ENCODE data around the gene SMTNL2. TPM values are rescaled to one million over a fixed set of nuclear protein-coding genes. Genes with fewer than 3 reads are reported as not detected.
"Not testable (repeated sequence)": the region's sequence is repeated elsewhere in the genome, so short reads cannot be mapped to it uniquely, and the experiment has no call there.

SMTNL2 gene
- total RNA-seq, 5 donors from 2014 or later (not counting 1 experiment from before 2014, with no cell fraction given): not detected

- Mint-ChIP-seq H3K27ac (no peak overlapping the region), H3K9me3 (no peaks in the 10 kb centered on the region), H3K36me3 (no peaks in the 10 kb centered on the region), H3K4me1 (no peaks in the 10 kb centered on the region), H3K27me3 (peaks cover 4 to 9% of the 10 kb centered on the region in 2 donors), H3K4me3 (no peak overlapping the region)
- Histone ChIP-seq H3K36me3 (ENCODE audit: control insufficient read depth in 2 of 2, extremely low read depth in 1 of 2, insufficient read depth in 1 of 2, low read length in 1 of 2) (no peaks in the 10 kb centered on the region), H3K27me3 (replicated peaks in 1 of 2; ENCODE audit: control insufficient read depth in 2 of 2, extremely low read depth in 1 of 2, insufficient read depth in 2 of 2, low read length in 1 of 2) (peaks cover 0 to 25% of the 10 kb centered on the region in 2 experiments), H3K9me3 (peaks cover 4% of the 10 kb centered on the region), H3K27ac (ENCODE audit: low read length) (no peak overlapping the region), H3K4me3 (ENCODE audit: control insufficient read depth in 1 of 2, extremely low read depth in 1 of 2, low read length in 1 of 2) (no peak overlapping the region), H3K4me1 (ENCODE audit: control insufficient read depth in 1 of 2, extremely low read depth in 1 of 2, insufficient read depth in 2 of 2, low read length in 2 of 2) (no peaks in the 10 kb centered on the region)
- ChIA-PET POLR2A (no interaction called here), CTCF (no interaction called here)
- no peak for DNase-seq
- ATAC-seq (replicated peaks in 1 of 4): no peak
- WGBS (ENCODE audit: insufficient coverage): 73% methylated on average over 9 of the region's 15 CpGs
Observed at GRCh38 chr17:4617590-4618351, 33.4 kb downstream of the SMTNL2 start.

DNA sequence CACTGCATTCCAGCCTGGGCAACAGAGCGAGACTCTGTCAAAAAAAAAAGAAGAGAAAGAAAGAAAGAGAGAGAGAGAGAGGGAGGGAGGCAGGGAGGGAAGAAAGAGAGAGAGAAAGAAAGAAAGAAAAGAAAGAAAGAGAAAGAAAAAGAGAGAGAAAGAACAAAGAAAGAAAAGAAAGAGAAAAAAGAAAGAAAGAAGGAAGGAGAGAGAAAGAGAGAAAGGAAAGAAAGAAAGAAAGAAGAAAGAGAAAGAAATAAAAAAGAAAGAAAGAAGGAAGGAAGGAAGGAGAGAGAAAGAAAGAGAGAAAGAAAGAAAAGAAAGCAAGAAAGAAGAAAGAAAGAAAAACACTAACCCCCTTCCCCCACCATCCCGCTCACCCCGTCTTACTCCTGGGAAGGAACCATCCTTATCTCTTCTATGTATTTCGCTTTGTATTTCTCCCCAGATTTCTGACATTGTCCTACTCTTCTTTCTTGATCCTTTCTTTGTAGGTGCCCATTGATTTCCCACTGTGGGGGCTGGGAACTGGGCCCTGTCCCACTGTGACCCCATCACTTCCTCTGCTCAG lies 36.3 kb downstream of the SMTNL2 start:
- no peak overlapping the region for H3K4me3 Mint-ChIP-seq
- CTCF ChIA-PET: no interaction called here
- H3K27me3 ChIP-seq (replicated peaks in 1 of 2; ENCODE audit: control insufficient read depth in 2 of 2, extremely low read depth in 1 of 2, insufficient read depth in 2 of 2, low read length in 1 of 2): peaks cover 0 to 27% of the 10 kb centered on the region in 2 experiments

DNA sequence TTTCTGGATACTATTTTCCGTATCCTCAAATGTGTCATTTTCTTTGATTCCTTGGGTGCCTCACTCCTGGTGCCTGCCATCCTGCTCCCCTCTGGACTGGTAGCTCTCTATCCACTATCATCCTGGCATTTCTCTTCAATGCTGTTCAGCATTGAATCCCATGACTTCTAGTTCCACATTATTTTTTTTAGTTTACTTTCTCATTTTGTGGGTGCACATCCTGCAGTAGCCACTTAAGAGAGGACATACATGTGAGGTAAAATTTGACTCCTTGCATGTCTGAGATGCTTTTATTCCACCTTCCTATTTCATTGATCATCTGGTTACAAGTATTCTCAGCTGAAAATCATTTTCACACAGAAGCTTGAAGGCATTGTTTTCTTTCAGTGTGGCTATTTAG lies 38.0 kb downstream of the SMTNL2 start:
- H3K27ac ChIP-seq (ENCODE audit: low read length): no peak overlapping the region
- 100% methylated on average over 1 of the region's 1 CpG for WGBS (ENCODE audit: insufficient coverage)
- POLR2A ChIA-PET: no interaction called here
- H3K27me3 ChIP-seq (replicated peaks in 1 of 2; ENCODE audit: control insufficient read depth in 2 of 2, extremely low read depth in 1 of 2, insufficient read depth in 2 of 2, low read length in 1 of 2): peaks cover 0 to 24% of the 10 kb centered on the region in 2 experiments
- peaks cover 0 to 2% (median 0%) of the 10 kb centered on the region in 3 donors for H3K4me1 Mint-ChIP-seq
- H3K36me3 ChIP-seq (ENCODE audit: control insufficient read depth in 2 of 2, extremely low read depth in 1 of 2, insufficient read depth in 1 of 2, low read length in 1 of 2): no peaks in the 10 kb centered on the region
- H3K9me3 Mint-ChIP-seq: no peaks in the 10 kb centered on the region
- ATAC-seq (replicated peaks in 1 of 4) (no peak), DNase-seq (no peak)
- no peak overlapping the region for H3K4me3 ChIP-seq (ENCODE audit: control insufficient read depth in 1 of 2, extremely low read depth in 1 of 2, low read length in 1 of 2)
- CTCF ChIA-PET: interaction anchor here in 1 of 2 donors (1.0 kb wide), 1 partner anchor 60 kb away, joined by 3 read pairs; no protein-coding TSS in a partner anchor
- peaks cover 10 to 21% of the 10 kb centered on the region in 2 donors for H3K27me3 Mint-ChIP-seq
- H3K4me1 ChIP-seq (ENCODE audit: control insufficient read depth in 1 of 2, extremely low read depth in 1 of 2, insufficient read depth in 2 of 2, low read length in 2 of 2): no peaks in the 10 kb centered on the region
- peaks cover 4% of the 10 kb centered on the region for H3K9me3 ChIP-seq
- H3K4me3 Mint-ChIP-seq: no peak overlapping the region
- H3K36me3 Mint-ChIP-seq: no peaks in the 10 kb centered on the region
- no peak overlapping the region for H3K27ac Mint-ChIP-seq

More for the DNA sequence above, 36.3 kb downstream of the SMTNL2 start:
- H3K27ac ChIP-seq (ENCODE audit: low read length): no peak overlapping the region
- 100% methylated on average over 1 of the region's 4 CpGs for WGBS (ENCODE audit: insufficient coverage)
- Mint-ChIP-seq H3K9me3 (no peaks in the 10 kb centered on the region), H3K27ac (no peak overlapping the region), H3K36me3 (no peaks in the 10 kb centered on the region), H3K4me1 (no peaks in the 10 kb centered on the region), H3K27me3 (peaks cover 4 to 14% of the 10 kb centered on the region in 2 donors)
- no peaks in the 10 kb centered on the region for H3K4me1 ChIP-seq (ENCODE audit: control insufficient read depth in 1 of 2, extremely low read depth in 1 of 2, insufficient read depth in 2 of 2, low read length in 2 of 2)
- no peak for DNase-seq
- ATAC-seq (replicated peaks in 1 of 4): no peak
- H3K4me3 ChIP-seq (ENCODE audit: control insufficient read depth in 1 of 2, extremely low read depth in 1 of 2, low read length in 1 of 2): no peak overlapping the region
- H3K36me3 ChIP-seq (ENCODE audit: control insufficient read depth in 2 of 2, extremely low read depth in 1 of 2, insufficient read depth in 1 of 2, low read length in 1 of 2): no peaks in the 10 kb centered on the region
- peaks cover 4% of the 10 kb centered on the region for H3K9me3 ChIP-seq
- POLR2A ChIA-PET: no interaction called here

DNA sequence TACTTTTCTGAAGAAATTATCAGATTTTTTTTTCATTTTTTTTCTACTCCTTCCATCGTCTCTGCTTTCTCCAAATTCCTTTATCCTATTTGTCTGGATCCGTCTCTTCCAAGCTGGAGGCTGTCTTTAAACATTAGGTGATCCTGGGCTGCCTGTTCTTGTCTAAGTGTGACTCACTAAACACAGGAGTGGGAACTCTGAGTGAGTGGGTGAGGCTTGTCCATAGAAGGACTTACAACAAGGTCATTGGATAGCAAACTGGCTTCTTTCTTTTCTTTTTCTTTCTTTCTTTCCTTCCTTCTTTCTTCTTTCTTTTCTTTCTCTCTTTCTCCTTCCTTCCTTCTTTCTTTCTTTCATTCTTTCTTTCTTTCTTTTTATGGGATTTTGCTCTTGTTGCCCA lies 38.9 kb downstream of the SMTNL2 start:
- CTCF ChIA-PET: interaction anchor here in 1 of 2 donors (0.6 to 0.7 kb wide), 2 partner anchors 50 to 62 kb away, joined by 3 to 4 read pairs; no protein-coding TSS in a partner anchor
- no CpG with 5 or more reads among the region's 2 CpGs for WGBS (ENCODE audit: insufficient coverage)
- ATAC-seq (replicated peaks in 1 of 4) (no peak), DNase-seq (no peak)
- H3K36me3 Mint-ChIP-seq: no peaks in the 10 kb centered on the region
- peaks cover 0 to 21% of the 10 kb centered on the region in 2 experiments for H3K27me3 ChIP-seq (replicated peaks in 1 of 2; ENCODE audit: control insufficient read depth in 2 of 2, extremely low read depth in 1 of 2, insufficient read depth in 2 of 2, low read length in 1 of 2)
- H3K4me3 Mint-ChIP-seq: no peak overlapping the region
- H3K27ac ChIP-seq (ENCODE audit: low read length): no peak overlapping the region
- POLR2A ChIA-PET: no interaction called here
- peaks cover 0 to 2% (median 0%) of the 10 kb centered on the region in 3 donors for H3K4me1 Mint-ChIP-seq
- H3K9me3 ChIP-seq: peaks cover 4% of the 10 kb centered on the region
- peaks cover 6 to 16% of the 10 kb centered on the region in 2 donors for H3K27me3 Mint-ChIP-seq
- no peaks in the 10 kb centered on the region for H3K4me1 ChIP-seq (ENCODE audit: control insufficient read depth in 1 of 2, extremely low read depth in 1 of 2, insufficient read depth in 2 of 2, low read length in 2 of 2)
- no peaks in the 10 kb centered on the region for H3K36me3 ChIP-seq (ENCODE audit: control insufficient read depth in 2 of 2, extremely low read depth in 1 of 2, insufficient read depth in 1 of 2, low read length in 1 of 2)
- no peaks in the 10 kb centered on the region for H3K9me3 Mint-ChIP-seq
- H3K27ac Mint-ChIP-seq: no peak overlapping the region
- H3K4me3 ChIP-seq (ENCODE audit: control insufficient read depth in 1 of 2, extremely low read depth in 1 of 2, low read length in 1 of 2): no peak overlapping the region

DNA sequence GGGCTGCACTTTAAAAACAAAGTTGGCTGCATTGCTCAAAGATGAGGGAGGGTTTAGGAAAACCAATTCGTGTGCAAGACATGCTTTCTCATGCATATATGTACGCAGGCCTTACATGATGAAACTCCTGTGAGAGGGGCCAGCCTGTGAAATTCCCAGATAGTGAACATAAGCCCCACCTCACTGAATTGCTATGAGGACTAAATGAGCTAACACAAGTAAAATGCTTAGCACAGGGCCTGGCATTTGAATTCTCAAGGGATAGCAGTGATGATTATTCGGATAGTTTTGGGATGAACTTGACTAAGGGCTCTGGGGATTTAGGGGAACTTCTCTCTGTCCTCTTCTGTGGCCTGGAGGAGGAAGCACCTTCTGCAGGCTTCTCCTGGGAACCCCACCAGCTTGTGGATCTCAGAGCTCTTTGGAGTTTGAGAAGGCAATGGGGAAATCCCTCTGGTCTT lies 40.2 kb downstream of the SMTNL2 start:
- H3K27me3 Mint-ChIP-seq: peaks cover 6 to 17% of the 10 kb centered on the region in 2 donors
- H3K27ac ChIP-seq (ENCODE audit: low read length); ATAC-seq (replicated peaks in 1 of 4); DNase-seq; POLR2A ChIA-PET; H3K36me3 Mint-ChIP-seq; H3K36me3 ChIP-seq (ENCODE audit: control insufficient read depth in 2 of 2, extremely low read depth in 1 of 2, insufficient read depth in 1 of 2, low read length in 1 of 2); H3K4me1 ChIP-seq (ENCODE audit: control insufficient read depth in 1 of 2, extremely low read depth in 1 of 2, insufficient read depth in 2 of 2, low read length in 2 of 2); H3K9me3 Mint-ChIP-seq; H3K9me3 ChIP-seq; H3K4me1 Mint-ChIP-seq; H3K4me3 ChIP-seq (ENCODE audit: control insufficient read depth in 1 of 2, extremely low read depth in 1 of 2, low read length in 1 of 2); H3K4me3 Mint-ChIP-seq; H3K27ac Mint-ChIP-seq: not testable (repeated sequence)
- 90% methylated on average over 2 of the region's 3 CpGs for WGBS (ENCODE audit: insufficient coverage)
- peaks cover 0 to 18% of the 10 kb centered on the region in 2 experiments for H3K27me3 ChIP-seq (replicated peaks in 1 of 2; ENCODE audit: control insufficient read depth in 2 of 2, extremely low read depth in 1 of 2, insufficient read depth in 2 of 2, low read length in 1 of 2)
- CTCF ChIA-PET: interaction anchor here in 1 of 2 donors (1.0 to 1.4 kb wide), 2 partner anchors 29 to 204 kb away, joined by 4 to 5 read pairs; no protein-coding TSS in a partner anchor

DNA sequence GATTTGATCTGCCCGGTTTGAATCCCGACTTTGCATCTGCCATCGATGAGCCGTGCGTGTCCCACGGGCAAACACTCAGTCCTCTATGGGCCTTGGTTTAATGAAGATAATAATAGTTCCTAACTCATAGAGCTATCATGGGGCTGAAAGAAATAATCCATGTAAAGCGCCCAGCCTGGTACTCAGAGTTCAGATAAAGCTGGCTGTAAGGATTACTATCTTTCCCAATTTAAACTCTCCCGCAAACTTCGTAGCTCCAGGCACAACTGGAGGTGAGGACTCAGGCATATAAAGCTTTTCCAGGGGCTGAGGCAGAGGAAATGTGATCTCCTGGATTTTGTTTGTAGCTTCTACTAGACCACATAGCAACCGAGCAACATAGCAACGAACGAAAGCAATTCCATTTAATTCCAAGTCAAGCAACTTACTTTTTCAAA lies 40.9 kb downstream of the SMTNL2 start:
- 95% methylated on average over 3 of the region's 12 CpGs for WGBS (ENCODE audit: insufficient coverage)
- no peaks in the 10 kb centered on the region for H3K9me3 Mint-ChIP-seq
- peaks cover 6 to 17% of the 10 kb centered on the region in 2 donors for H3K27me3 Mint-ChIP-seq
- H3K4me3 Mint-ChIP-seq: no peak overlapping the region
- CTCF ChIA-PET: interaction anchor here in 1 of 2 donors (0.9 to 1.4 kb wide), 3 partner anchors 28 to 204 kb away, joined by 4 to 5 read pairs (median 5); no protein-coding TSS in a partner anchor
- POLR2A ChIA-PET: no interaction called here
- H3K27ac Mint-ChIP-seq: no peak overlapping the region
- no peak overlapping the region for H3K27ac ChIP-seq (ENCODE audit: low read length)
- H3K4me1 ChIP-seq (ENCODE audit: control insufficient read depth in 1 of 2, extremely low read depth in 1 of 2, insufficient read depth in 2 of 2, low read length in 2 of 2): no peaks in the 10 kb centered on the region
- no peaks in the 10 kb centered on the region for H3K36me3 Mint-ChIP-seq
- peaks cover 4% of the 10 kb centered on the region for H3K9me3 ChIP-seq
- peaks cover 0 to 18% of the 10 kb centered on the region in 2 experiments for H3K27me3 ChIP-seq (replicated peaks in 1 of 2; ENCODE audit: control insufficient read depth in 2 of 2, extremely low read depth in 1 of 2, insufficient read depth in 2 of 2, low read length in 1 of 2)
- H3K36me3 ChIP-seq (ENCODE audit: control insufficient read depth in 2 of 2, extremely low read depth in 1 of 2, insufficient read depth in 1 of 2, low read length in 1 of 2): no peaks in the 10 kb centered on the region
- ATAC-seq (replicated peaks in 1 of 4) (no peak), DNase-seq (no peak)
- H3K4me1 Mint-ChIP-seq: peaks cover 0 to 2% (median 0%) of the 10 kb centered on the region in 3 donors
- no peak overlapping the region for H3K4me3 ChIP-seq (ENCODE audit: control insufficient read depth in 1 of 2, extremely low read depth in 1 of 2, low read length in 1 of 2)
